Stimulated activated memory B cell treated with anti-CD40 and anti-IgM and Interleukin-4, amounts not matched to agents 10 μg/mL and 1 μg/mL and 100 μg/mL, for 72 hours (primary cell): ENCODE data around the gene ZNF397.

Experiments used
- ATAC-seq: fragments of 150-1000 bp; cut with Tn5 transposase; 2 replicates; pipeline ENCODE4 v1.10.0; 2021
- H3K27ac Mint-ChIP-seq: one replicate; pipeline ENCODE4 v1.8.0; 2022; ENCODE audit warnings: mild to moderate bottlenecking, mixed read lengths
- H3K27me3 Mint-ChIP-seq: one replicate; pipeline ENCODE4 v1.8.0; 2022; ENCODE audit warnings: mixed read lengths
- H3K36me3 Mint-ChIP-seq: one replicate; pipeline ENCODE4 v1.8.0; 2022; ENCODE audit warnings: mixed read lengths
- H3K4me1 Mint-ChIP-seq: one replicate; pipeline ENCODE4 v1.8.0; 2022; ENCODE audit warnings: mixed read lengths
- H3K4me3 Mint-ChIP-seq: one replicate; pipeline ENCODE4 v1.8.0; 2022; ENCODE audit warnings: mild to moderate bottlenecking, moderate library complexity, mixed read lengths
- H3K9me3 Mint-ChIP-seq: one replicate; pipeline ENCODE4 v1.8.0; 2022; ENCODE audit warnings: mixed read lengths

Gene ZNF397

GRCh38 chr18:35267809-35268208, 27.0 kb downstream of the ZNF397 start:
- H3K4me3 Mint-ChIP-seq: peak overlapping the region; percentile 94
- peak overlapping the region; percentile 98 for H3K27ac Mint-ChIP-seq
- peaks cover 35% of the 10 kb centered on the region for H3K4me1 Mint-ChIP-seq
- peaks cover 16% of the 10 kb centered on the region for H3K9me3 Mint-ChIP-seq
- H3K27me3 Mint-ChIP-seq: no peaks in the 10 kb centered on the region
- no peak for ATAC-seq
- H3K36me3 Mint-ChIP-seq: peaks cover 27% of the 10 kb centered on the region

- Mint-ChIP-seq H3K4me3 (peak overlapping the region; percentile 24), H3K27ac (peak overlapping the region; percentile 98), H3K36me3 (peaks cover 22% of the 10 kb centered on the region), H3K27me3 (no peaks in the 10 kb centered on the region), H3K9me3 (peaks cover 20% of the 10 kb centered on the region), H3K4me1 (peaks cover 35% of the 10 kb centered on the region)
- ATAC-seq: peak; percentile 34
Observed at GRCh38 chr18:35268821-35269220, 28.0 kb downstream of the ZNF397 start.

GRCh38 chr18:35271656-35272055, 30.8 kb downstream of the ZNF397 start:
- Mint-ChIP-seq H3K9me3 (peaks cover 14% of the 10 kb centered on the region), H3K27ac (no peak overlapping the region), H3K36me3 (peaks cover 7% of the 10 kb centered on the region), H3K4me3 (no peak overlapping the region), H3K27me3 (no peaks in the 10 kb centered on the region), H3K4me1 (peaks cover 23% of the 10 kb centered on the region)
- no peak for ATAC-seq

- no peak for ATAC-seq
- Mint-ChIP-seq H3K9me3 (peaks cover 4% of the 10 kb centered on the region), H3K36me3 (peaks cover 17% of the 10 kb centered on the region), H3K4me1 (no peaks in the 10 kb centered on the region), H3K27ac (no peak overlapping the region), H3K4me3 (no peak overlapping the region), H3K27me3 (no peaks in the 10 kb centered on the region)
Observed at GRCh38 chr18:35276267-35276666, 35.4 kb downstream of the ZNF397 start.

- Mint-ChIP-seq H3K27ac (no peak overlapping the region), H3K36me3 (peaks cover 19% of the 10 kb centered on the region), H3K4me1 (peaks cover 3% of the 10 kb centered on the region), H3K9me3 (peaks cover 4% of the 10 kb centered on the region), H3K27me3 (no peaks in the 10 kb centered on the region), H3K4me3 (no peak overlapping the region)
- ATAC-seq: no peak
Observed at GRCh38 chr18:35277633-35278032, 36.8 kb downstream of the ZNF397 start.

- Mint-ChIP-seq H3K27ac (no peak overlapping the region), H3K4me3 (no peak overlapping the region), H3K4me1 (peaks cover 6% of the 10 kb centered on the region), H3K9me3 (peaks cover 1% of the 10 kb centered on the region), H3K27me3 (no peaks in the 10 kb centered on the region), H3K36me3 (peaks cover 19% of the 10 kb centered on the region)
- no peak for ATAC-seq
Observed at GRCh38 chr18:35278085-35278484, 37.3 kb downstream of the ZNF397 start.

- H3K4me3 Mint-ChIP-seq: no peak overlapping the region
- no peak overlapping the region for H3K27ac Mint-ChIP-seq
Observed at GRCh38 chr18:35278969-35279368, 38.1 kb downstream of the ZNF397 start.

GRCh38 chr18:35282353-35282752, 41.5 kb downstream of the ZNF397 start:
- Mint-ChIP-seq H3K36me3 (peaks cover 34% of the 10 kb centered on the region), H3K4me3 (no peak overlapping the region), H3K4me1 (peaks cover 10% of the 10 kb centered on the region), H3K27me3 (no peaks in the 10 kb centered on the region), H3K27ac (no peak overlapping the region), H3K9me3 (peaks cover 3% of the 10 kb centered on the region)
- ATAC-seq: no peak

More at GRCh38 chr18:35278969-35279368, 38.1 kb downstream of the ZNF397 start:
- peaks cover 6% of the 10 kb centered on the region for H3K4me1 Mint-ChIP-seq
- no peak for ATAC-seq
- H3K9me3 Mint-ChIP-seq: no peaks in the 10 kb centered on the region
- no peaks in the 10 kb centered on the region for H3K27me3 Mint-ChIP-seq
- peaks cover 20% of the 10 kb centered on the region for H3K36me3 Mint-ChIP-seq

GRCh38 chr18:35283923-35284794, 43.3 kb downstream of the ZNF397 start:
- peaks cover 3% of the 10 kb centered on the region for H3K9me3 Mint-ChIP-seq
- ATAC-seq: no peak
- H3K27ac Mint-ChIP-seq: no peak overlapping the region
- H3K4me3 Mint-ChIP-seq: no peak overlapping the region
- H3K4me1 Mint-ChIP-seq: peaks cover 22% of the 10 kb centered on the region
- no peaks in the 10 kb centered on the region for H3K27me3 Mint-ChIP-seq
- peaks cover 34% of the 10 kb centered on the region for H3K36me3 Mint-ChIP-seq

GRCh38 chr18:35284841-35285240, 44.0 kb downstream of the ZNF397 start:
- no peak for ATAC-seq
- no peak overlapping the region for H3K27ac Mint-ChIP-seq
- H3K36me3 Mint-ChIP-seq: peaks cover 31% of the 10 kb centered on the region
- H3K4me3 Mint-ChIP-seq: no peak overlapping the region
- peaks cover 3% of the 10 kb centered on the region for H3K9me3 Mint-ChIP-seq
- H3K27me3 Mint-ChIP-seq: no peaks in the 10 kb centered on the region
- H3K4me1 Mint-ChIP-seq: peaks cover 28% of the 10 kb centered on the region

- H3K4me1 Mint-ChIP-seq: peaks cover 41% of the 10 kb centered on the region
- H3K9me3 Mint-ChIP-seq: peaks cover 3% of the 10 kb centered on the region
- ATAC-seq: no peak
- H3K4me3 Mint-ChIP-seq: peak overlapping the region; percentile 89
- peaks cover 35% of the 10 kb centered on the region for H3K36me3 Mint-ChIP-seq
- no peaks in the 10 kb centered on the region for H3K27me3 Mint-ChIP-seq
- peak overlapping the region; percentile 97 for H3K27ac Mint-ChIP-seq
Observed at GRCh38 chr18:35289293-35289692, 48.5 kb downstream of the ZNF397 start.

- H3K27me3 Mint-ChIP-seq: no peaks in the 10 kb centered on the region
- peak; percentile 56 for ATAC-seq
- H3K36me3 Mint-ChIP-seq: peaks cover 39% of the 10 kb centered on the region
- H3K27ac Mint-ChIP-seq: peak overlapping the region; percentile 97
- peaks cover 3% of the 10 kb centered on the region for H3K9me3 Mint-ChIP-seq
- peaks cover 41% of the 10 kb centered on the region for H3K4me1 Mint-ChIP-seq
- peak overlapping the region; percentile 89 for H3K4me3 Mint-ChIP-seq
Observed at GRCh38 chr18:35289727-35290093, 48.9 kb downstream of the ZNF397 start.

GRCh38 chr18:35290094-35290735, 49.4 kb downstream of the ZNF397 start, which contains the start of gene ZSCAN30:
TSS of gene ZSCAN30 (minus strand) at chr18:35290229. CDS start at chr18:35264352, 25,877 bp downstream.
- H3K27ac Mint-ChIP-seq: peak within 1 kb of the TSS; percentile 97
- peaks cover 41% of the 10 kb centered on the region for H3K4me1 Mint-ChIP-seq
- H3K36me3 Mint-ChIP-seq: peaks cover 44% of the 10 kb centered on the region
- no peaks in the 10 kb centered on the region for H3K27me3 Mint-ChIP-seq
- H3K4me3 Mint-ChIP-seq: peak within 1 kb of the TSS; percentile 89
- H3K9me3 Mint-ChIP-seq: peaks cover 3% of the 10 kb centered on the region
- ATAC-seq: peak; percentile 99

GRCh38 chr18:35291166-35291565, 50.3 kb downstream of the ZNF397 start:
- Mint-ChIP-seq H3K27ac (peak overlapping the region; percentile 97), H3K36me3 (peaks cover 45% of the 10 kb centered on the region), H3K4me1 (peaks cover 41% of the 10 kb centered on the region), H3K4me3 (peak overlapping the region; percentile 89), H3K27me3 (no peaks in the 10 kb centered on the region), H3K9me3 (no peaks in the 10 kb centered on the region)
- no peak for ATAC-seq

GRCh38 chr18:35296060-35296459, 55.2 kb downstream of the ZNF397 start:
- no peaks in the 10 kb centered on the region for H3K27me3 Mint-ChIP-seq
- H3K4me1 Mint-ChIP-seq: peaks cover 10% of the 10 kb centered on the region
- no peak overlapping the region for H3K4me3 Mint-ChIP-seq
- ATAC-seq: no peak
- H3K9me3 Mint-ChIP-seq: peaks cover 9% of the 10 kb centered on the region
- peaks cover 76% of the 10 kb centered on the region for H3K36me3 Mint-ChIP-seq
- H3K27ac Mint-ChIP-seq: no peak overlapping the region
